Esophagus muscularis mucosa (tissue), 4 donors: ENCODE results near the gene ZNF777. TPM values are rescaled to one million over a fixed set of nuclear protein-coding genes. Genes with fewer than 3 reads are reported as not detected.

ENCODE experiments used
- DNase-seq: peaks from one replicate; pipeline ENCODE4 v3.0.0-alpha.2; 2017; ENCODE audit errors: extremely low spot score
- H3K27ac ChIP-seq, 4 donors: fragments of 200-600 bp; sonication (generic); replicated peaks in 1 of 4; 1 replicate in 3 of 4; 2 replicates in 1 of 4; pipeline ENCODE4 v1.5.1; 2016 to 2019; ENCODE audit warnings: mild to moderate bottlenecking in 1 of 4
- H3K27me3 ChIP-seq, 4 donors: fragments of 200-600 bp; sonication (generic); one replicate each; pipeline versions ENCODE4 v1.5.1 to v1.6.0; 2016 to 2019
- H3K36me3 ChIP-seq, 4 donors: fragments of 200-600 bp; sonication (generic); one replicate each; pipeline ENCODE4 v1.5.1; 2016 to 2019
- H3K4me1 ChIP-seq, 4 donors: fragments of 200-600 bp; sonication (generic); one replicate each; pipeline ENCODE4 v1.5.1; 2016 to 2019
- H3K4me3 ChIP-seq, 4 donors: fragments of 200-600 bp; sonication (generic); 1 replicate in 2 of 4; 2 replicates in 2 of 4; pipeline ENCODE4 v1.5.1; 2016 to 2019; ENCODE audit warnings: mild to moderate bottlenecking in 4 of 4, moderate library complexity in 1 of 4
- H3K9me3 ChIP-seq, 4 donors: fragments of 200-600 bp; sonication (generic); 1 replicate in 3 of 4; 2 replicates in 1 of 4; pipeline ENCODE4 v1.5.1; 2016 to 2019
- CTCF ChIP-seq, 3 experiments: fragments of 200-600 bp in 2 of 3; fragments of 450-650 bp in 1 of 3; sonication (generic) in 2 of 3; IDR thresholded peaks; one replicate each; pipeline ENCODE4 v1.5.1; 2017 to 2019; ENCODE audit warnings: antibody characterized with exemption in 3 of 3, mild to moderate bottlenecking in 2 of 3, moderate library complexity in 1 of 3
- EP300 ChIP-seq: sonication (generic); formaldehyde crosslinking; IDR thresholded peaks from one replicate; pipeline ENCODE4 v1.6.1; 2017; ENCODE audit warnings: antibody characterized with exemption
- POLR2A ChIP-seq: fragments of 450-650 bp; IDR thresholded peaks from one replicate; pipeline ENCODE4 v1.6.1; 2017; ENCODE audit warnings: antibody characterized with exemption, moderate library complexity, mild to moderate bottlenecking, low read depth
- POLR2AphosphoS5 ChIP-seq, 2 donors: sonication (generic); formaldehyde crosslinking; IDR thresholded peaks; one replicate each; pipeline ENCODE4 v1.6.1; 2017; ENCODE audit warnings: antibody characterized with exemption in 2 of 2
- WGBS: methylation state at CpG from one replicate; pipeline ENCODE4 v1.1.5; 2018; 5-methylcytosine and 5-hydroxymethylcytosine counted together
- intact Hi-C: fragments of 100-400 bp; cut with DNase I; formaldehyde crosslinking; loops from one replicate; pipeline ENCODE4 v1.15.1; 2023
- total RNA-seq, 4 donors: library from RNA; depleted of rRNA; stranded (reverse); fragments of >200 nt; gene quantifications; one replicate each; pipeline versions ENCODE4 v1.1.0 to v1.2.1, GENCODE V29; 2016

Gene ZNF777
- total RNA-seq, 4 donors from 2014 or later, result 6.6 to 17.4 (median 13.7) TPM

- Histone ChIP-seq H3K27ac (no peak overlapping the region), H3K9me3 (no peaks in the 10 kb centered on the region), H3K4me3 (no peak overlapping the region), H3K27me3 (no peaks in the 10 kb centered on the region), H3K36me3 (peaks cover 10 to 60% (median 48%) of the 10 kb centered on the region in 4 donors), H3K4me1 (no peaks in the 10 kb centered on the region)
- TF ChIP-seq POLR2A (no peak), CTCF (IDR thresholded peaks at IDR 0.05) (no peak), EP300 (no peak), POLR2AphosphoS5 (IDR thresholded peaks at IDR 0.05) (no peak)
- 87% methylated on average over 6 of the region's 6 CpGs for WGBS
- DNase-seq, result peak; percentile 47
- intact Hi-C loops, result no loop called here
Measured at GRCh38 chr7:149444287-149444686, 16.6 kb downstream of the ZNF777 start.

GRCh38 chr7:149443523-149443922 is 17.3 kb downstream of the ZNF777 start:
- no peaks in the 10 kb centered on the region for H3K27me3 ChIP-seq
- DNase-seq, result peak; percentile 8
- TF ChIP-seq CTCF (IDR thresholded peaks at IDR 0.05) (no peak), EP300 (no peak), POLR2A (no peak), POLR2AphosphoS5 (IDR thresholded peaks at IDR 0.05) (no peak)
- no peaks in the 10 kb centered on the region for H3K9me3 ChIP-seq
- peaks cover 10 to 56% (median 42%) of the 10 kb centered on the region in 4 donors for H3K36me3 ChIP-seq
- intact Hi-C loops, result no loop called here
- no peak overlapping the region for H3K4me3 ChIP-seq
- H3K27ac ChIP-seq, result no peak overlapping the region
- 97% methylated on average over 7 of the region's 7 CpGs for WGBS
- no peaks in the 10 kb centered on the region for H3K4me1 ChIP-seq

- intact Hi-C loops, result no loop called here
- no peak overlapping the region for H3K27ac ChIP-seq
- TF ChIP-seq EP300 (no peak), CTCF (IDR thresholded peaks at IDR 0.05) (no peak)
- no peaks in the 10 kb centered on the region for H3K27me3 ChIP-seq
- peaks cover 7 to 51% (median 37%) of the 10 kb centered on the region in 4 donors for H3K36me3 ChIP-seq
- H3K9me3 ChIP-seq, result no peaks in the 10 kb centered on the region
- H3K4me1 ChIP-seq, result no peaks in the 10 kb centered on the region
- DNase-seq, result no peak
- H3K4me3 ChIP-seq, result no peak overlapping the region
- 82% methylated on average over 3 of the region's 3 CpGs for WGBS
Measured at GRCh38 chr7:149442924-149443323, 17.9 kb downstream of the ZNF777 start.

GRCh38 chr7:149440222-149440621 is 20.6 kb downstream of the ZNF777 start:
- Histone ChIP-seq H3K36me3 (peaks cover 12 to 41% (median 30%) of the 10 kb centered on the region in 4 donors), H3K4me3 (no peak overlapping the region), H3K9me3 (no peaks in the 10 kb centered on the region), H3K27me3 (no peaks in the 10 kb centered on the region), H3K4me1 (no peaks in the 10 kb centered on the region), H3K27ac (no peak overlapping the region)
- intact Hi-C loops, result no loop called here
- DNase-seq, result peak; percentile 45
- TF ChIP-seq CTCF (IDR thresholded peaks at IDR 0.05) (no peak), EP300 (no peak), POLR2AphosphoS5 (IDR thresholded peaks at IDR 0.05) (no peak), POLR2A (no peak)
- 82% methylated on average over 4 of the region's 4 CpGs for WGBS

GRCh38 chr7:149436358-149436757 is 24.5 kb downstream of the ZNF777 start:
- Histone ChIP-seq H3K4me1 (no peaks in the 10 kb centered on the region), H3K27ac (no peak overlapping the region), H3K27me3 (no peaks in the 10 kb centered on the region), H3K9me3 (no peaks in the 10 kb centered on the region), H3K4me3 (no peak overlapping the region), H3K36me3 (peaks cover 39 to 59% (median 53%) of the 10 kb centered on the region in 4 donors)
- no peak for DNase-seq
- 97% methylated on average over 13 of the region's 15 CpGs for WGBS
- TF ChIP-seq POLR2AphosphoS5 (IDR thresholded peaks at IDR 0.05), result no peak
- no peak for TF ChIP-seq CTCF (IDR thresholded peaks at IDR 0.05)
- TF ChIP-seq POLR2A, result no peak
- intact Hi-C loops, result no loop called here
